Heart left ventricle (tissue), 16 donors: ENCODE measurements around the gene AAK1. TPM values are rescaled to one million over a fixed set of nuclear protein-coding genes. Genes with fewer than 3 reads are reported as not detected.

ENCODE experiments used
- ATAC-seq, 4 donors: fragments of 200-7000 bp; cut with Tn5 transposase; one replicate each; pipeline ENCODE4 v1.9.1; 2020 to 2022; ENCODE audit warnings: moderate library complexity in 4 of 4, mild to moderate bottlenecking in 3 of 4, moderate number of reproducible peaks in 1 of 4
- DNase-seq, 5 donors: peaks; one replicate each; pipeline ENCODE4 v3.0.0-alpha.2; 2020
- H3K27ac ChIP-seq, 12 donors: fragments of 200-600 bp; sonication (generic) in 4 of 12; one replicate each; pipeline versions ENCODE4 v1.5.0 to v1.8.0; 2016 to 2022; ENCODE audit warnings: mild to moderate bottlenecking in 2 of 12
- H3K27me3 ChIP-seq, 9 donors: fragments of 200-600 bp; sonication (generic) in 2 of 9; one replicate each; pipeline versions ENCODE4 v1.5.1 to v1.8.0; 2016 to 2022; ENCODE audit warnings: mild to moderate bottlenecking in 3 of 9
- H3K36me3 ChIP-seq, 9 donors: fragments of 200-600 bp; sonication (generic) in 2 of 9; one replicate each; pipeline versions ENCODE4 v1.5.0 to v1.8.0; 2018 to 2022; ENCODE audit warnings: mild to moderate bottlenecking in 2 of 9
- H3K4me1 ChIP-seq, 12 donors: fragments of 200-600 bp; sonication (generic) in 4 of 12; one replicate each; pipeline versions ENCODE4 v1.5.0 to v1.8.0; 2016 to 2022; ENCODE audit warnings: mild to moderate bottlenecking in 3 of 12
- H3K4me3 ChIP-seq, 12 donors: fragments of 200-600 bp; sonication (generic) in 4 of 12; one replicate each; pipeline versions ENCODE4 v1.5.0 to v1.8.0; 2017 to 2022; ENCODE audit warnings: mild to moderate bottlenecking in 9 of 12, moderate library complexity in 4 of 12
- H3K9me3 ChIP-seq, 12 donors: fragments of 200-600 bp; sonication (generic) in 4 of 12; one replicate each; pipeline versions ENCODE4 v1.5.0 to v1.8.0; 2016 to 2022; ENCODE audit warnings: mild to moderate bottlenecking in 1 of 12
- CTCF ChIP-seq, 12 donors: fragments of 200-600 bp; sonication (generic) in 4 of 12; IDR thresholded peaks; one replicate each; pipeline versions ENCODE4 v1.5.0 to v1.8.0; 2018 to 2022; ENCODE audit warnings: antibody characterized with exemption in 12 of 12, mild to moderate bottlenecking in 5 of 12
- POLR2A ChIP-seq, 2 donors: fragments of 450-650 bp; IDR thresholded peaks; one replicate each; pipeline ENCODE4 v1.6.1; 2017; ENCODE audit warnings: antibody characterized with exemption in 2 of 2, mild to moderate bottlenecking in 2 of 2, moderate library complexity in 2 of 2
- WGBS, 4 donors: extraction: QIAGEN DNeasy Blood & Tissue Kit in 2 of 4; methylation state at CpG; one replicate each; pipeline versions ENCODE4 v1.1.5 to v1.1.7; 2013 to 2018; 5-methylcytosine and 5-hydroxymethylcytosine counted together
- intact Hi-C, 10 donors: fragments of 100-400 bp; cut with DNase I; formaldehyde crosslinking; loops; one replicate each; pipeline versions ENCODE4 v1.11.1 to v1.14.2; 2022
- polyA plus RNA-seq, 2 donors: library from polyadenylated mRNA; stranded (reverse); fragments of 200-250 nt; gene quantifications; one replicate each; pipeline ENCODE4 v1.2.3, GENCODE V29; 2013
- total RNA-seq, 9 donors: library from RNA; depleted of rRNA in 2 of 9; stranded (reverse); fragments of >200 nt in 2 of 9; fragmentation: NEBNext Ultra II Directional in 3 of 9; extraction: Animal tissue kit (Norgen Biotek cat#: 25700) in 3 of 9; gene quantifications; one replicate each; pipeline versions ENCODE4 v1.1.0 to v1.2.4, GENCODE V29; 2016 to 2023
- donor health status: ischemic (EF 13 %, LVEDD 7.1; RV severe dilation, severe dysfunction).
- donor health status: healthy with polysubstance abuse.
- donor health status: DM: no; HTN: yes; CAD: no.
- donor health status: DM: no; HTN: no; CAD: no.
- donor health status: ischemic (EF 25% LVEDD 6.9; RV normal size, moderate dysfunction).
- donor health status: ischemic (EF 25% LVEDD 5.7; RV mildly dilated, moderate dysfunction).
- donor health status: healthy.
- donor health status: DM: yes; HTN: yes; CAD: no.
- donor health status: ischemic (EF 35%, LVEDD 5.7; RV mildly dilated, moderate dysfunction).
- donor health status: nonischemic (EF 11% LVEDD 7.7; RV severe dilation, severe dysfunction).
- donor health status: DM: yes; HTN: yes; CAD: no.
- donor health status: PGD.
- donor health status: ischemic (EF 29% LVEDD 5.4; RV normal size, mild dysfunction).
- donor health status: nonischemic (EF 23%, LVEDD 6.1; RV moderate dilation, normal function).

Gene AAK1
- total and polyA plus RNA-seq, 11 donors = 34.4 to 167 (median 122) TPM

GRCh38 chr2:69524799-69525198 is 118.7 kb downstream of the AAK1 start:
- Histone ChIP-seq H3K4me3 (no peak overlapping the region), H3K27me3 (no peaks in the 10 kb centered on the region), H3K4me1 (peaks cover 0 to 8% (median 0%) of the 10 kb centered on the region in 12 donors), H3K36me3 (peaks cover 0 to 100% (median 98%) of the 10 kb centered on the region in 9 donors), H3K27ac (no peak overlapping the region), H3K9me3 (no peaks in the 10 kb centered on the region)
- DNase-seq (no peak), ATAC-seq (no peak)
- intact Hi-C loops = no loop called here
- no peak for TF ChIP-seq CTCF (IDR thresholded peaks at IDR 0.05)
- WGBS, 4 donors = 87 to 100% (median 95%) methylated on average over 1 of the region's 1 CpG

GRCh38 chr2:69521747-69522146 is 121.8 kb downstream of the AAK1 start:
- ATAC-seq (no peak), DNase-seq (no peak)
- no peaks in the 10 kb centered on the region for H3K4me1 ChIP-seq
- H3K4me3 ChIP-seq = no peak overlapping the region
- TF ChIP-seq CTCF (IDR thresholded peaks at IDR 0.05) = no peak
- no peak for TF ChIP-seq POLR2A (IDR thresholded peaks at IDR 0.05)
- intact Hi-C loops = no loop called here
- no peak overlapping the region for H3K27ac ChIP-seq
- H3K36me3 ChIP-seq = peaks cover 0 to 100% (median 100%) of the 10 kb centered on the region in 9 donors
- no peaks in the 10 kb centered on the region for H3K27me3 ChIP-seq
- H3K9me3 ChIP-seq = no peaks in the 10 kb centered on the region
- WGBS, 4 donors = 97 to 100% (median 98%) methylated on average over 2 of the region's 2 CpGs

- no peaks in the 10 kb centered on the region for H3K9me3 ChIP-seq
- intact Hi-C loops = loop anchor here in 1 of 10 donors (10.0 kb wide), 1 partner anchor 144 kb away; no protein-coding TSS in a partner anchor
- H3K4me3 ChIP-seq = no peak overlapping the region
- DNase-seq (no peak), ATAC-seq (no peak)
- H3K4me1 ChIP-seq = peaks cover 0 to 15% (median 4%) of the 10 kb centered on the region in 12 donors
- WGBS, 4 donors = 63 to 84% (median 76%) methylated on average over 6 of the region's 6 CpGs
- H3K36me3 ChIP-seq = peaks cover 0 to 100% (median 93%) of the 10 kb centered on the region in 9 donors
- no peak overlapping the region for H3K27ac ChIP-seq
- no peak for TF ChIP-seq POLR2A (IDR thresholded peaks at IDR 0.05)
- TF ChIP-seq CTCF (IDR thresholded peaks at IDR 0.05) = no peak
- no peaks in the 10 kb centered on the region for H3K27me3 ChIP-seq
Measured at GRCh38 chr2:69518841-69519240, 124.7 kb downstream of the AAK1 start.

DNA sequence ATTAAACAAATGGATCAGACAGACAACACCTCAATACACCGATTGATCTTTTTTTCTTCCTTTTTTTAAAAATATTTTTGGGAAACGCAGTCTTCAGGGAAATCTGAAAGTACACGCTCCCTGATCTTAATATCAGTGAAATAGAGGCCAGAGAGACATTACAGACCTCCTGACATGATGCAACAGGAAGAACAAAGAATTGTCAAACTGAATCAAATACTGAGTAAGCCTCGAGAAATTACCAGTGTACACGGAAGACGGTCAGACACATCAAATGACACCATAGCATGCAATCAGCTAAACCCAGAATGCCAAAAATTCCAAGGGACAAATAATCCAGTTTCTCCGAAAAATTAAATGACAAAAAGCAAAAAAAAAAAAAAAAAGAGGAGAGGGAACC is 126.1 kb downstream of the AAK1 start:
- peaks cover 0 to 100% (median 93%) of the 10 kb centered on the region in 9 donors for H3K36me3 ChIP-seq

More for the DNA sequence above, 126.1 kb downstream of the AAK1 start:
- WGBS, 4 donors = 78 to 94% (median 86%) methylated on average over 7 of the region's 7 CpGs
- Histone ChIP-seq H3K9me3 (no peaks in the 10 kb centered on the region), H3K4me1 (peaks cover 0 to 21% (median 6%) of the 10 kb centered on the region in 12 donors), H3K27ac (no peak overlapping the region), H3K27me3 (no peaks in the 10 kb centered on the region), H3K4me3 (no peak overlapping the region)
- TF ChIP-seq POLR2A (IDR thresholded peaks at IDR 0.05) = no peak
- no peak for TF ChIP-seq CTCF (IDR thresholded peaks at IDR 0.05)
- ATAC-seq = no peak
- DNase-seq = no peak
- intact Hi-C loops = loop anchor here in 1 of 10 donors (10.0 kb wide), 1 partner anchor 143 kb away; no protein-coding TSS in a partner anchor
